A549 (cell line): ENCODE data around the gene TRAPPC6A. TPM values are rescaled to one million over a fixed set of nuclear protein-coding genes. Genes with fewer than 3 reads are reported as not detected.

Experiments
- ATAC-seq, 2 experiments: fragments of 200-7000 bp in 1 of 2; fragments of >200 bp in 1 of 2; cut with Nextera tagmentation in 1 of 2; cut with Tn5 transposase in 1 of 2; 3 replicates each; pipeline versions ENCODE4 v1.8.0 to v1.9.1; 2018 to 2020; ENCODE audit warnings: mild to moderate bottlenecking in 1 of 2, moderate library complexity in 1 of 2
- CTCF ChIA-PET: fragments of 300-600 bp; sonication (Branson Sonifier 250); formaldehyde crosslinking; extraction: SDS; loops from one replicate; lab custom pipeline; 2021; ENCODE audit warnings: antibody characterized with exemption, inconsistent platforms; lab: Yijun Ruan, JAX
- POLR2A ChIA-PET: fragments of 350-600 bp; formaldehyde crosslinking; extraction: SDS; loops from one replicate; lab custom pipeline; 2021; ENCODE audit warnings: antibody characterized with exemption, inconsistent platforms; lab: Yijun Ruan, JAX
- DNase-seq, 2 experiments: peaks; one replicate each; pipeline versions ENCODE4 v3.0.0 to v3.0.0-alpha.2; 2011 to 2016; ENCODE audit warnings: low read depth in 1 of 2, low spot score in 1 of 2
- FAIRE-seq: peaks from 2 replicates; lab custom pipeline; 2011; peaks lifted over from hg19 to GRCh38; lab: Jason Lieb, UNC
- H3K27ac ChIP-seq, 2 experiments: fragments of >200 bp; sonication (Bioruptor Twin); formaldehyde crosslinking; 3 replicates each; pipeline ENCODE4 v1.5.1; 2016 to 2017
- H3K4me1 ChIP-seq: fragments of >200 bp; sonication (Bioruptor Twin); formaldehyde crosslinking; 3 replicates; pipeline ENCODE4 v1.6.1; 2016
- H3K4me2 ChIP-seq: fragments of >200 bp; sonication (Bioruptor Twin); formaldehyde crosslinking; 3 replicates; pipeline ENCODE4 v1.6.1; 2016
- H3K4me3 ChIP-seq: fragments of >200 bp; sonication (Bioruptor Twin); formaldehyde crosslinking; 3 replicates; pipeline ENCODE4 v1.5.1; 2016
- H3K9me3 ChIP-seq: fragments of >200 bp; sonication (Bioruptor Twin); formaldehyde crosslinking; 3 replicates; pipeline ENCODE4 v1.6.1; 2016
- BHLHE40 ChIP-seq: IDR thresholded peaks from 2 replicates; pipeline ENCODE4 v1.6.1; 2012; ENCODE audit warnings: low read depth, low read length, inconsistent platforms
- ELK1 ChIP-seq: fragments of 150-350 bp; IDR thresholded peaks from 2 replicates; pipeline ENCODE4 v1.6.1; 2014; ENCODE audit warnings: low read depth, mild to moderate bottlenecking, low read length
- HOXB13 ChIP-seq: fragments of 250-450 bp; sonication (Bioruptor Pico); IDR thresholded peaks from 2 replicates; pipeline ENCODE4 v1.5.0; 2020; ENCODE audit warnings: low read depth, mild to moderate bottlenecking, moderate library complexity
- KDM5A ChIP-seq: fragments of 200-600 bp; sonication (generic); IDR thresholded peaks from 2 replicates; pipeline ENCODE4 v1.6.1; 2016; ENCODE audit warnings: antibody characterized with exemption, mild to moderate bottlenecking
- MAZ ChIP-seq: fragments of 150-350 bp; IDR thresholded peaks from 2 replicates; pipeline ENCODE4 v1.6.1; 2014; ENCODE audit warnings: antibody characterized with exemption, low read depth, low read length, borderline replicate concordance
- MYC ChIP-seq: IDR thresholded peaks from 2 replicates; pipeline ENCODE4 v1.6.1; 2012; ENCODE audit warnings: mild to moderate bottlenecking, inconsistent platforms, low read length, improper control_type of control experiment, borderline replicate concordance
- PBX3 ChIP-seq: IDR thresholded peaks from 2 replicates; pipeline ENCODE4 v1.6.1; 2012
- PHF8 ChIP-seq: fragments of 200-600 bp; sonication (generic); IDR thresholded peaks from 2 replicates; pipeline ENCODE4 v1.6.1; 2016; ENCODE audit warnings: low read depth, mild to moderate bottlenecking, antibody characterized with exemption, moderate library complexity, borderline replicate concordance
- RARB ChIP-seq: fragments of 250-450 bp; sonication (Bioruptor Pico); IDR thresholded peaks from 2 replicates; pipeline ENCODE4 v1.8.0; 2021; ENCODE audit warnings: mild to moderate bottlenecking, moderate library complexity
- RCOR1 ChIP-seq: fragments of 150-350 bp; IDR thresholded peaks from 2 replicates; pipeline ENCODE4 v1.6.1; 2014; ENCODE audit warnings: antibody characterized with exemption, low read length, low read depth
- RFX5 ChIP-seq: fragments of 450-650 bp; IDR thresholded peaks from 2 replicates; pipeline ENCODE4 v1.7.1; 2014; ENCODE audit warnings: antibody characterized with exemption, mild to moderate bottlenecking, moderate library complexity
- SREBF2 ChIP-seq: fragments of 450-650 bp; IDR thresholded peaks from 2 replicates; pipeline ENCODE4 v1.6.1; 2014; ENCODE audit warnings: mild to moderate bottlenecking, moderate library complexity
- ZFP36 ChIP-seq: fragments of 450-650 bp; IDR thresholded peaks from 2 replicates; pipeline ENCODE4 v1.6.1; 2014; ENCODE audit warnings: borderline replicate concordance; ENCODE audit not compliant: partially characterized antibody
- ZNF302 ChIP-seq: fragments of 250-450 bp; sonication (Bioruptor Pico); IDR thresholded peaks from 2 replicates; pipeline ENCODE4 v1.9.0; 2021; ENCODE audit warnings: inconsistent platforms, mild to moderate bottlenecking, moderate library complexity
- whole genome bisulfite sequencing: methylation state at CpG from one replicate; pipeline ENCODE4 v1.1.6; 2017; ENCODE audit errors: missing lambda C conversion rate; 5-methylcytosine and 5-hydroxymethylcytosine counted together
- polyA plus RNA-seq, 4 experiments: library from polyadenylated mRNA; depleted of rRNA in 3 of 4; stranded (reverse); fragments of >200 nt; fragmentation: RNase III in 1 of 4; extraction: RNeasy Plus Mini Kit Qiagen cat#74134 plus additional on column Dnase treatment in 1 of 4; gene quantifications; 2 replicates in 3 of 4; 3 replicates in 1 of 4; pipeline ENCODE4 v1.2.3, GENCODE V29; 2011 to 2017
- TF ChIP-seq, protein P1 (sequence below): IDR thresholded peaks from 2 replicates; pipeline ENCODE4 v1.6.1; 2012
- TF ChIP-seq, protein P2 (sequence below): fragments of 250-450 bp; sonication (Bioruptor Pico); IDR thresholded peaks from 2 replicates; pipeline ENCODE4 v1.5.0; 2021; ENCODE audit warnings: mild to moderate bottlenecking, moderate library complexity, borderline replicate concordance
- TF ChIP-seq, protein P3 (sequence below): IDR thresholded peaks from 2 replicates; pipeline ENCODE4 v1.6.1; 2012; ENCODE audit warnings: low read depth, borderline replicate concordance
- TF ChIP-seq, protein P4 (sequence below): fragments of 250-450 bp; sonication (Bioruptor Pico); IDR thresholded peaks from 2 replicates; pipeline ENCODE4 v1.5.0; 2020; ENCODE audit warnings: low read depth, mild to moderate bottlenecking, moderate library complexity

TRAPPC6A gene
- polyA plus RNA-seq, 2 of the 4 experiments (the other 2 are of a cell fraction) = 28.5 to 29.8 TPM

DNA sequence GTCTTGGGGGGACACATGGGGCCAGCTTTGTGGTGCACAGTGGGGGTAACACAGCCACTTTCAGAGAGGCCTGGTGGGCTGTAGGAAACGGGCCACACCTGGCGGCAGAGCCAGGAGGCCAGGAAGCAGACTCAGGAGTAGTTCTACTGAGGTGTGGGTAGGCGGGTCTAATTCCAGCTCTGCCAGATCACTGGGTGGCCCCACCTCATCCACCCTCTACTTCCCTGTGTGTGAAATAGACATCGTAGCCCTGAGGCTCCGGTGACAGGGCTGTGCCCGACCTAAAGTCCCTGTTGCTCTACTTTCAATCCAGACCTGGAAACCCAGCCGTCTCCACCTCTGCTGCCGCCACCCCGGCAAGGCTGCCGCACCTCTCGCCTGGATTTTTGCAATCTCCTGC, 21.3 kb downstream of the TRAPPC6A start (continued):
- TF ChIP-seq ELK1 (no peak), PBX3 (no peak), RCOR1 (no peak), SREBF2 (no peak)
- TF ChIP-seq, protein P1, sequence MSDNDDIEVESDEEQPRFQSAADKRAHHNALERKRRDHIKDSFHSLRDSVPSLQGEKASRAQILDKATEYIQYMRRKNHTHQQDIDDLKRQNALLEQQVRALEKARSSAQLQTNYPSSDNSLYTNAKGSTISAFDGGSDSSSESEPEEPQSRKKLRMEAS = no peak

GRCh38 chr19:45156011-45156630, 21.9 kb downstream of the TRAPPC6A start:
- H3K9me3 ChIP-seq = no peaks in the 10 kb centered on the region
- no peak overlapping the region for H3K4me3 ChIP-seq
- DNase-seq = no peak
- peak overlapping the region in 1 of 2 experiments; percentile 60; a peak in 1 of 6 replicates for H3K27ac ChIP-seq
- CTCF ChIA-PET = interaction anchor here (0.8 to 2.0 kb wide), 3 partner anchors 10 to 183 kb away, joined by 3 to 9 read pairs (median 5); no protein-coding TSS in a partner anchor
- TF ChIP-seq HOXB13 (CRISPR knock-in tag) (no peak), BHLHE40 (no peak), RCOR1 (no peak), RFX5 (no peak), ZFP36 (no peak), ZNF302 (no peak), MYC (no peak), RARB (CRISPR knock-in tag) (no peak), MAZ (no peak), KDM5A (no peak), PHF8 (no peak)
- TF ChIP-seq, protein P2, sequence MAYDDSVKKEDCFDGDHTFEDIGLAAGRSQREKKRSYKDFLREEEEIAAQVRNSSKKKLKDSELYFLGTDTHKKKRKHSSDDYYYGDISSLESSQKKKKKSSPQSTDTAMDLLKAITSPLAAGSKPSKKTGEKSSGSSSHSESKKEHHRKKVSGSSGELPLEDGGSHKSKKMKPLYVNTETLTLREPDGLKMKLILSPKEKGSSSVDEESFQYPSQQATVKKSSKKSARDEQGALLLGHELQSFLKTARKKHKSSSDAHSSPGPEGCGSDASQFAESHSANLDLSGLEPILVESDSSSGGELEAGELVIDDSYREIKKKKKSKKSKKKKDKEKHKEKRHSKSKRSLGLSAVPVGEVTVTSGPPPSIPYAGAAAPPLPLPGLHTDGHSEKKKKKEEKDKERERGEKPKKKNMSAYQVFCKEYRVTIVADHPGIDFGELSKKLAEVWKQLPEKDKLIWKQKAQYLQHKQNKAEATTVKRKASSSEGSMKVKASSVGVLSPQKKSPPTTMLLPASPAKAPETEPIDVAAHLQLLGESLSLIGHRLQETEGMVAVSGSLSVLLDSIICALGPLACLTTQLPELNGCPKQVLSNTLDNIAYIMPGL (CRISPR knock-in tag) = no peak
- TF ChIP-seq, protein P3, sequence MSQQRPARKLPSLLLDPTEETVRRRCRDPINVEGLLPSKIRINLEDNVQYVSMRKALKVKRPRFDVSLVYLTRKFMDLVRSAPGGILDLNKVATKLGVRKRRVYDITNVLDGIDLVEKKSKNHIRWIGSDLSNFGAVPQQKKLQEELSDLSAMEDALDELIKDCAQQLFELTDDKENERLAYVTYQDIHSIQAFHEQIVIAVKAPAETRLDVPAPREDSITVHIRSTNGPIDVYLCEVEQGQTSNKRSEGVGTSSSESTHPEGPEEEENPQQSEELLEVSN = no peak
- TF ChIP-seq, protein P4, sequence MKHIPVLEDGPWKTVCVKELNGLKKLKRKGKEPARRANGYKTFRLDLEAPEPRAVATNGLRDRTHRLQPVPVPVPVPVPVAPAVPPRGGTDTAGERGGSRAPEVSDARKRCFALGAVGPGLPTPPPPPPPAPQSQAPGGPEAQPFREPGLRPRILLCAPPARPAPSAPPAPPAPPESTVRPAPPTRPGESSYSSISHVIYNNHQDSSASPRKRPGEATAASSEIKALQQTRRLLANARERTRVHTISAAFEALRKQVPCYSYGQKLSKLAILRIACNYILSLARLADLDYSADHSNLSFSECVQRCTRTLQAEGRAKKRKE (CRISPR knock-in tag) = no peak
- TF ChIP-seq, all 56 proteins: peak for 0
- WGBS = 78% methylated on average over 11 of the region's 11 CpGs
- ATAC-seq (peak; percentile 3 to 6; a peak in 2 of 6 replicates), FAIRE-seq (no peak)
- POLR2A ChIA-PET = interaction anchor here (0.9 kb wide), 1 partner anchor 64 kb away, joined by 3 read pairs; no protein-coding TSS in a partner anchor
- Histone ChIP-seq H3K4me1 (peaks cover 17% of the 10 kb centered on the region; the same call in 2 of the 3 replicates), H3K4me2 (no peak overlapping the region)
